Fibroblast of peridontal ligament (primary cell): ENCODE measurements around the gene DYRK1B.
A peak's percentile ranks its signal among the peaks of the same experiment; 100 is the strongest.
"Not testable (repeated sequence)": the region's sequence is repeated elsewhere in the genome, so short reads cannot be mapped to it uniquely, and the experiment has no call there.

Source experiments
- DNase-seq: peaks from one replicate; pipeline ENCODE4 v3.0.0-alpha.2; 2010; ENCODE audit errors: extremely low read depth

Gene DYRK1B

DNA sequence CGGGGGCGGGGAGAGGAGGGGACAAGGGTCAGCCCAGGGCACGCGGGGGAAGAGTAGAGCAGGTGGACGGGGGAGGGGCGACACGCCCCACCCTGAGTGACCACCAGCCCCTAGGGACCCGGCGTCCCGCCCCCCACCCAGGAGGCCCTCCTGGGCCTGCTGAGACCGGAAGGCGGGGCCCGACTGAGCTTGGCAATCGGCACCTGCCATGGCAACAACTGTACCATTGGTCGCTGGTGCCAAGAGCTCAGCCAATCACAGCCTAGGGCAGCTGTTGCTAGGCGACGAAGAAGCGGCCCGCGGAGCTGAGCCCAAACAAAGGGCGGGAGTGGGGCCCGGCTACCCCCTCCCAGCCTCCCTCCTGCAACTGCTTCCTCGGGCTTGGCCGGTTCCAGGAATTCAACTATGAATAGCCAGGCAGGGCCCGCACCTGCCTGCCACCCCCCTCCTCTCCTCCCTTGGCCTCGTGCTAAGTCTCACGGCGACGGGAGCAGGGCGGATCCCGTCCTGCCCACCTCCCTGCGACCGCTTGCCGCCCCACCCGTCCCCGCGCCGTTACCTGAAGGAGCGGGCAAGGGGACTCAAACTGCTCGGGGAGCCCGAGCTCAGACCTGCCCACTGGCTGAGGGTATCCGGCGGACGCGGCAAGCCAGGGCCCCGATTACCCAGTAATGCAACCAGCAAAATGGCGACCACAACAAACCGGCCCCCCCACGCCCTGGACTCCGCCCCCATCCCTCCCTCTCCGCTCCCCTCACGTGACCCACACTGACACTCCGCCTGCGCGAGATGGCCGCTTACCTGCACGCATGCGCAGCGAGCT, at the start of gene DYRK1B:
Gene DYRK1B, minus strand, starts transcription at position 699 of the 823 bp plus-strand sequence. CDS start 2,295 bp downstream, outside the sequence.
- DNase-seq: peak; percentile 97

DNA sequence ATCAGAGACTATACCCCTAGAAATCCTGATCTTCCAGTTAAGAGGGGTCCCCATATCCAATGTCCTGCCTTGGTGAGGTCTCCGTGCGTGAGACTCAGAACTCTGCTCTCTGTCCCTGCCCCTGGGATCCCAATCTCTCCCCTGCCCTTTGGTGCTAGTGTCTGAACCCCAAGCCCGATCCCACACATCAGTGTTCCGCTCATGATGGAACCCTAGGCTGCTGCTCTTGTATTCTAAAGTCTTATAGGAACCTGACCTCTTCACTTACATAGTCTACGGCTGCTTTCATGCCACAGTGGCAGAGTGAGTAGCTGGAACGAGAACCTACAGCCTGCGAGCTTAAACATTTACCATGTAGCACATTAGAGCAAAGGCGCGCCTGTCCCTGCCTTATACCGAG, 48.7 kb upstream of the DYRK1B start:
- not testable (repeated sequence) for DNase-seq

- not testable (repeated sequence) for DNase-seq
These were observed 47.6 kb upstream of the DYRK1B start for GRCh38 chr19:39881495-39882110.

DNA sequence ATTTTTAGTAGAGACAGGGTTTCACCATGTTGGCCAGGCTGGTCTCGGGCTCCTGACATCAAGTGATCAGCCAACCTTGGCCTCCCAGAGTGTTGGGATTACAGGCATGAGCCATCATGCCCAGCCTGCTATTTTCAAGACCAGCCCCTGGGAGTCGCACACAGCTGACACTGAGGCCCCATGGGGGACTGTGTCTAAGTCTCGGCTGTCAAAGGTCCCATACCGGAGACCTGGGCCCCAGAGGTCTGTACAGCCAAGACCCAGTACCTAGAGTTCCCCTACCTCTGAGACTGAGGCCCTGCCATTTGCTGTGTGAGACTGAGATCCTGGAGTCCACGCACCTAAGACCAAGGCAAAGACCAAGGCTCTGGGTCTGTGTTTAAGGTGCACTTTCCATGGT, 46.3 kb upstream of the DYRK1B start:
- not testable (repeated sequence) for DNase-seq

- DNase-seq: not testable (repeated sequence)
These were observed 45.8 kb upstream of the DYRK1B start for GRCh38 chr19:39879796-39880195.

DNA sequence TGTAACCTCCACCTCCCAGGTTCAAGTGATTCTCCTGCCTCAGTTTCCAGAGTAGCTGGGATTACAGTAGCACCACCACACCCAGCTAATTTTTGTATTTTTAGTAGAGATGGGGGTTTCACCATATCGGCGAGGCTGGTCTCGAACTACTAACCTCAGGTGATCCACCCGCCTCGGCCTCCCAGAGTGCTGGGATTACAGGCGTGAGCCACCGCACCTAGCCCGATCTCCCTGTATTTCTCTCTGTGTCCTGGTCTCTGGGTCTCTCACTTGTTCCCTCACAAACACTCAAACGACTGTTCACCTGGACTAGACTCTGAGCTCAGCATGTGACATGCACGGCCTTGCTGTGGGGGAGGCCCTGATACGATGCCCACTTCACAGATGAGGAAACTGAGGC, 44.9 kb upstream of the DYRK1B start:
- not testable (repeated sequence) for DNase-seq

- DNase-seq: no peak
These were observed 44.4 kb upstream of the DYRK1B start for GRCh38 chr19:39878398-39878797.

DNA sequence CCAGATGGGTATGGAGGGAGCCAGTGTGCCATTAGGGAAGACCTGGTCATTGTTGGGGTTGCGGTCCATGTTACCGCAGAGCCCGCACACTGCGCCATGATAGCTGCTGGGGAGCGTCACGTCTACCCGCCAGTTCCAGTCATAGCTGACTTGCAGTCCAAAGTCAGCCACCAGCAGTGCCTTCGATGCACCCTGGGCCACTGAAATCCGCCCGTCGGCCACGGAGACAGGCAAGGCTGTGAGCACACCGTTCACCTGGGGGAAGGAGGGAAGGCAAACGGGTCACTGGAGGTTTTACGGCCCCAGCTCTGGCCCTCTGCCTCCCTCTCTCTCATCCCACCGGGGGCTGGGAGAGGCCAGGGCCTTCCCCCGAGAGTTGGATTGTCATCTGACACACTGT, 44.0 kb upstream of the DYRK1B start:
- not testable (repeated sequence) for DNase-seq

- DNase-seq: not testable (repeated sequence)
These were observed 43.5 kb upstream of the DYRK1B start for GRCh38 chr19:39877488-39877887.

DNA sequence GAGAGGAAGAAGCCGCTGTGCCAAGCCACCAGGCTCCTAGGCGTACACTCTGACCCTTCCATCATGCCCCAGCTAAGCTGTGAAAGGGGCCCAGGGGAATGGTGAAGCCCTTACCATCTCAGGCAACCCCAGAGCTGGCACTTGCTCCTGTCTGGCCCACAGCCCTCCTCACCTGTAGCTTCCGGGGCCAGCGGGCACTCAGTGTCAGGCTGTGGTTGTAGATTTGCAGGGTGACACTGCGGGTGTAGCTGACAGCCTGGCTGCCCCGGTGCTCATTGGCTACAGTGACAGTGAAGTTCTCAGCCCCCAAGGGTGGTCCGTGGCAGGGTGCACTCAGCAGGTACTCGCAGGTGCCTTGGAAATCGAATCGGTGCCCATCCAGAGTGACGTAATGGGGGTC, 42.5 kb upstream of the DYRK1B start:
- not testable (repeated sequence) for DNase-seq

- DNase-seq: not testable (repeated sequence)
These were observed 41.5 kb upstream of the DYRK1B start for GRCh38 chr19:39875401-39875864.

GRCh38 chr19:39874404-39874803, 40.4 kb upstream of the DYRK1B start:
- DNase-seq: no peak

- no peak for DNase-seq
These were observed 39.4 kb upstream of the DYRK1B start for GRCh38 chr19:39873385-39873784.

- DNase-seq: no peak
These were observed 38.2 kb upstream of the DYRK1B start for GRCh38 chr19:39871886-39872866.

GRCh38 chr19:39871362-39871761, 37.4 kb upstream of the DYRK1B start:
- DNase-seq: no peak

GRCh38 chr19:39870171-39870971, 36.4 kb upstream of the DYRK1B start:
- DNase-seq: no peak

GRCh38 chr19:39867952-39868351, 34.0 kb upstream of the DYRK1B start:
- no peak for DNase-seq

DNA sequence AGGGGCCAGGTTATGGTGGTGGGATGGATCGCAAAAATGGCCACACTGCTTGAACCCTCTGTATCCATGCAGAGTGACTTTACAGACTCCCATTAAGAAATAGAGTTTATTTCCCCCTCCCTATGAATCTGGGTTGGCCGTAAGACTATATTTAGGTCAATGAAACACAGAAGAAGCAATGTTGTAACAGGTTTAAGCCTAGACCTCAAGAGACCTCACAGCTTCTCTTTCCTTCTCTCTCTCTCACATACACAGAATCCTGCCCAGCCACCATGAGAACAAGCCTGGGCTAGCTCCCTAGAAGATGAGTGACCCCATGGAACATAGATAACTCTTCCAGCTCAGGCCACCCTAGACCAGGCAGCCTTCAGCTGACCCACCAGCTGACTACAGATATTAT, 33.2 kb upstream of the DYRK1B start:
- no peak for DNase-seq

DNA sequence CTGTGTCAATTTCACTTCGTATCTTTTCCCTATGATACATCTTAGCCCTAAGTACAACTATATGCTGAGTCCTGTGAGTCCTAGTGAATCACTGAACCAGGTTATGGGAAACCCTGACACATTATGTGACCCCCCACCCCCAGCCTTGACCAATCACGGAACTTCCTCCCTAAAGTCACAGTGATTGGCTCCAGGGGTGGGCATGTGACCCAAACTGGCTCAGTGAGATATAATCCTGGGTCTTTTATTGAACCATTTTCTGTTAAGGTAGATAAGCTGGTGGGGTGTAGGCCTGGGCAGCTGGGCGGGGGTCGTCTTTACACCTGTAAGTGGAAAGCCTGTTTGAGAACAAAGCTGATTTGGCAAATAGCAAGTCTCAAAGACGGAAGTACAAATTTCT, 32.0 kb upstream of the DYRK1B start:
- DNase-seq: no peak

DNA sequence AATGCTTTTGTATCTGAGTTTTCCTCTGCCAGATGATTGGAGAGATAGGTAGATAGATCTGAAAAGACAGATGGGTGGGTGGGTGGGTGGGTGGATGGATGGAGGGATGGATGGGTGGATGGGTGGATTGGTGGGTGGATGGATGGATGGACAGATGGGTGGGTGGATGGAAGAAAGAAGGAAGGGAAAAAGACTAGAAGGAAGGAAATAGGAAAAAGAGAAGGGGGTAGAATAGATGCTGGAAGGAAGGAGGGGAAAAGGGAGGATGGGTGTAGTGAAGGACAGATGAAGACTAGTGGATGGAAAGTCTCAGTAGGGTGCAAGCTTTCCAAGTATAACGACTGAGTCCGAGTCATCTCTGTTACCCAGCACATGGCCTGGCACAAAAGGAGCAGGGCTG, 31.2 kb upstream of the DYRK1B start:
- no peak for DNase-seq

DNA sequence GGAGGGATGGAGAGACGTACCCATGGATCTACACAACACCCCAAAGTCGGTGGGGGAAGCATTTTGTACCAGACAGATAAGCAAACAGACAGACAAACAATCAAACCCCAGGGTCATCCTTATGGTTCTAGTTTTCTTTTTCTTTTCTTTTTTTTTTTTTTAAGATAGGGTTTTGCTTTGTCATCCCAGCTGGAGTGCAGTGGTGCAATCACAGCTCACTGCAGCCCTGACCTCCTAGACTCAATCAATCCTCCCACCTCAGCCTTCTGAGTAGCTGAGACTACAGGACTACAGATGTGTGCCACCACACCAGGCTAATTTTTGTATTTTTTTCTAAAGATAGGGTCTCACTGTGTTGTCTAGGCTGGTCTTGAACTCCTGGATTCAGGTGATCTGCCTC, 30.2 kb upstream of the DYRK1B start:
- DNase-seq: no peak
